Measurements from ENCODE around the gene GPR176. TPM values are rescaled to one million over a fixed set of nuclear protein-coding genes. Genes with fewer than 3 reads are reported as not detected.

GPR176 gene
- total and polyA plus RNA-seq, 7 donors = 0.23 to 7.9 (median 3.9) TPM

DNA sequence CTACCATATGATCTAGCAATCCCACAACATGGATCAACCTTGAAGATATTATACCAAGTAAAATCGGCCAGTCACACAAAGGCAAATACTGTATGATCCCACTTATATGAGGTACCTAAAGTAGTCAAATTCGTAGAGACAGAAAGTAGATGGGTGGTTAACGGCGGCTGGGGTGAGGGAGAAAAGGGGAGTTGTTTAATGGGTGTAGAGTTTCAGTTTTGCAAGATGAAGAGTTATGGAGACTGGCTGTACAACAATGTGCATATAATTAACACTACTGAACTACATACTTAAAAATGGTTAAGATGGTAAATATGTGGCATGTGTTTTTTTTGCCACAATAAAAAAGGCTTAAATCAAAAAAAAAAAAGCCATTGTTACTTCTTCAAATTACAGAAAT lies 60.4 kb downstream of the GPR176 start:
- intact Hi-C loops (cut with DNase I) = no loop called here
- Histone ChIP-seq H3K27me3 (no peaks in the 10 kb centered on the region), H3K9me3 (no peaks in the 10 kb centered on the region), H3K36me3 (no peaks in the 10 kb centered on the region), H3K4me3 (no peak overlapping the region), H3K4me1 (no peaks in the 10 kb centered on the region), H3K27ac (no peak overlapping the region)
- WGBS, 2 donors = 92 to 95% methylated on average over 4 of the region's 4 CpGs
- no peak for DNase-seq
- TF ChIP-seq, protein P1, sequence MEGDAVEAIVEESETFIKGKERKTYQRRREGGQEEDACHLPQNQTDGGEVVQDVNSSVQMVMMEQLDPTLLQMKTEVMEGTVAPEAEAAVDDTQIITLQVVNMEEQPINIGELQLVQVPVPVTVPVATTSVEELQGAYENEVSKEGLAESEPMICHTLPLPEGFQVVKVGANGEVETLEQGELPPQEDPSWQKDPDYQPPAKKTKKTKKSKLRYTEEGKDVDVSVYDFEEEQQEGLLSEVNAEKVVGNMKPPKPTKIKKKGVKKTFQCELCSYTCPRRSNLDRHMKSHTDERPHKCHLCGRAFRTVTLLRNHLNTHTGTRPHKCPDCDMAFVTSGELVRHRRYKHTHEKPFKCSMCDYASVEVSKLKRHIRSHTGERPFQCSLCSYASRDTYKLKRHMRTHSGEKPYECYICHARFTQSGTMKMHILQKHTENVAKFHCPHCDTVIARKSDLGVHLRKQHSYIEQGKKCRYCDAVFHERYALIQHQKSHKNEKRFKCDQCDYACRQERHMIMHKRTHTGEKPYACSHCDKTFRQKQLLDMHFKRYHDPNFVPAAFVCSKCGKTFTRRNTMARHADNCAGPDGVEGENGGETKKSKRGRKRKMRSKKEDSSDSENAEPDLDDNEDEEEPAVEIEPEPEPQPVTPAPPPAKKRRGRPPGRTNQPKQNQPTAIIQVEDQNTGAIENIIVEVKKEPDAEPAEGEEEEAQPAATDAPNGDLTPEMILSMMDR (IDR thresholded peaks at IDR 0.05) = no peak
- TF ChIP-seq EP300 (IDR thresholded peaks at IDR 0.05) (no peak), POLR2AphosphoS5 (IDR thresholded peaks at IDR 0.05) (no peak), POLR2A (IDR thresholded peaks at IDR 0.05) (no peak)

DNA sequence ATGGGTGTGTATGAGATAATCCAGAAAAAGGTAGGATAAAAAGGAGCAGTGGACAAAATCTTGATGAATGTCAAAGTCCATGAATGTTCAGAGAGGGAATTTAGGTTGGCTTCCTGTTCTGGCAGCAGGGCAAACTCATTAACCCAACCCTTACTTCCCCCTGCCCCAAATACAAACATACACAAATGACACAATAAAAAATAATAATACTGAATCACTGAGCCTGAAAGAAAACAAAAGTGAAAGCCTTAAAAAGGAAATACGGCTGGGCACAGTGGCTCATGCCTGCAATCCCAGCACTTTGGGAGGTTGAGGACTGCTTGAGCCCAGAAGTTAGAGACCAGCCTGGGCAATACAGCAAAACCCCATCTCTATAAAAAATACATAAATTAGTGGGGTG lies 62.9 kb downstream of the GPR176 start:
- no peak for DNase-seq
- no peak for TF ChIP-seq EP300 (IDR thresholded peaks at IDR 0.05)
- TF ChIP-seq POLR2A (IDR thresholded peaks at IDR 0.05) = no peak
- no peak for TF ChIP-seq POLR2AphosphoS5 (IDR thresholded peaks at IDR 0.05)
- TF ChIP-seq, protein P1 (IDR thresholded peaks at IDR 0.05) = no peak
- Histone ChIP-seq H3K9me3 (no peaks in the 10 kb centered on the region), H3K4me1 (peaks cover 0 to under 1% (median 0%) of the 10 kb centered on the region in 4 donors), H3K36me3 (no peaks in the 10 kb centered on the region), H3K4me3 (no peak overlapping the region), H3K27ac (no peak overlapping the region), H3K27me3 (no peaks in the 10 kb centered on the region)
- 14 to 69% methylated on average over 1 of the region's 1 CpG for WGBS, 2 donors
- intact Hi-C loops (cut with DNase I) = no loop called here

DNA sequence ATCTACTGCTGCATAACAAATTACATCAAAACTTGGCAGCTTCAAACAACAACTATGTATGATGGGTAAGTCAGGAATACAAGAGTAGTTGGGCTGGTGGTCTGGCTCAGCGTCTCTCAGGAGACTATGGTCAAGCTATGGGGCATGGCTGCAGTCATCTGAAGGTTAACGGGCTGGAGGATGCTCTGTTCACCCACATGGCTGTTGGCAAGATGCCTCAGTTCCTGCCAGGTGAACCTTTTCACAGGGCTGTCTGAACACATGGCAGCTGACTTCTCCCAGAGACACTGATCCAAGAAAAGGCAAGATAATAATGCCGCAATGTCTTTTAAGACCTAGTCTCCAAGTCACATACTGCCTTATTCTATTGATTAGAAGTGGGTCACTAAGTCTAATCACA lies 63.7 kb downstream of the GPR176 start:
- intact Hi-C loops (cut with DNase I) = no loop called here
- WGBS, 2 donors = 89 to 90% methylated on average over 3 of the region's 3 CpGs

DNA sequence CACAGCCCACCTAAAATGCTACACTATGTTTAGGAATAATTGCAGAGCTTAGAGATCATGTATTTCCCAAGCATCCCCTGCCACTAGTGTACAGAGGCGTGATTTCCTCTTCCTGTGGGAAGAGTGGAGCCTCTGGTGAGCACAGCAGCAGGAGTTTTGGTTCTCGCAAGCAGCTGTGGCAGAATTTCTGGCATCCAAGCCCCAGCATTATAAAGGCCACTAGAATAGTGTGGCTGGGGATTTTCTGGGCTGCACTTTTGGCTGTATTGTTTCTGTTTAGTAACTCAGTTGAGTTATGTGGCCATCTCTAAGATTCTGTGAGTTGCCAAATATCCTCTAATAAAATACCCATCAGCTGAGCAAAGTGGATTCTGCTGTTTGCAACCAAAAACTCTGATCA lies 64.7 kb downstream of the GPR176 start:
- peaks cover 0 to 9% (median 0%) of the 10 kb centered on the region in 4 donors for H3K4me1 ChIP-seq
- H3K9me3 ChIP-seq = no peaks in the 10 kb centered on the region
- H3K36me3 ChIP-seq = no peaks in the 10 kb centered on the region
- intact Hi-C loops (cut with DNase I) = no loop called here
- DNase-seq = no peak
- TF ChIP-seq, protein P1 (IDR thresholded peaks at IDR 0.05) = no peak
- no peak for TF ChIP-seq EP300 (IDR thresholded peaks at IDR 0.05)
- no peak for TF ChIP-seq POLR2AphosphoS5 (IDR thresholded peaks at IDR 0.05)
- TF ChIP-seq POLR2A (IDR thresholded peaks at IDR 0.05) = no peak
- 70 to 79% methylated on average over 2 of the region's 2 CpGs for WGBS, 2 donors
- no peak overlapping the region for H3K27ac ChIP-seq
- no peak overlapping the region for H3K4me3 ChIP-seq
- H3K27me3 ChIP-seq = no peaks in the 10 kb centered on the region

More for the DNA sequence above, 63.7 kb downstream of the GPR176 start:
- no peak for DNase-seq
- no peak overlapping the region for H3K27ac ChIP-seq
- H3K36me3 ChIP-seq = no peaks in the 10 kb centered on the region
- H3K4me1 ChIP-seq = peaks cover 0 to 8% (median 0%) of the 10 kb centered on the region in 4 donors
- no peaks in the 10 kb centered on the region for H3K27me3 ChIP-seq
- TF ChIP-seq EP300 (IDR thresholded peaks at IDR 0.05) = no peak
- TF ChIP-seq, protein P1 (IDR thresholded peaks at IDR 0.05) = no peak
- no peak for TF ChIP-seq POLR2A (IDR thresholded peaks at IDR 0.05)
- TF ChIP-seq POLR2AphosphoS5 (IDR thresholded peaks at IDR 0.05) = no peak
- H3K4me3 ChIP-seq = no peak overlapping the region
- no peaks in the 10 kb centered on the region for H3K9me3 ChIP-seq

DNA sequence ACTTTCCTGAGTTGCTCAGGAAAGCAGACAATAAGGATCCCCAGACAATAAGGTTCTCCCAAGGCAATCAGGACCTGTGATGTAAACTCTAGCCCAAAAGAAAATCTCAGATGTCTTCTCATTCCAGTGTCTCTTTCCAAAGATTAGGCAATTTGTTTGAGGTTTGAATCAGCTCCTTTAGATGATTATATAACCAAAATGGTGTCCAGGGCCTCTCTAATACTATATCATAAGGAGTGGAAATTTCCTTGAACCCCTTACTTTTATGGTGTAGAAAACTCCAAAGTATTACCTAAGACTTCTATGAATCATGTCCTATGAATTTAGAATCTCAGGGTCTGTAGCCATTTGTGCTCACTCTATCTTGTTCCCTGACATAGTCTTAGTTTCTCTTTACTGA lies 65.9 kb downstream of the GPR176 start:
- H3K27me3 ChIP-seq = no peaks in the 10 kb centered on the region
- intact Hi-C loops (cut with DNase I) = no loop called here
- TF ChIP-seq POLR2A (IDR thresholded peaks at IDR 0.05) = no peak
- H3K27ac ChIP-seq = no peak overlapping the region
- no peaks in the 10 kb centered on the region for H3K9me3 ChIP-seq
- H3K4me3 ChIP-seq = no peak overlapping the region
- no peak for DNase-seq
- peaks cover 0 to 9% (median 0%) of the 10 kb centered on the region in 4 donors for H3K4me1 ChIP-seq
- no peaks in the 10 kb centered on the region for H3K36me3 ChIP-seq

Measured in sigmoid colon (tissue), 7 donors.